Measurements from ENCODE around the gene RAVER1.

The RAVER1 gene

GRCh38 chr19:10271543-10272086 is 61.7 kb downstream of the RAVER1 start:
- Histone ChIP-seq H3K4me1 (ENCODE audit: control insufficient read depth, insufficient read depth, low read length) (no peaks in the 10 kb centered on the region), H3K4me3 (ENCODE audit: low read depth, low read length) (no peak overlapping the region), H3K9me3 (ENCODE audit: control insufficient read depth, insufficient read depth, low read depth, low read length) (no peaks in the 10 kb centered on the region), H3K36me3 (ENCODE audit: control insufficient read depth in 2 of 2, insufficient read depth in 1 of 2, low read length in 2 of 2) (no peaks in the 10 kb centered on the region), H3K27ac (ENCODE audit: extremely low read depth, low read depth, low read length) (no peak overlapping the region)
- ChIA-PET POLR2A (interaction anchor here (0.5 to 2.5 kb wide), 7 partner anchors 11 to 280 kb away, joined by 3 to 17 read pairs (median 5); partner anchors contain the start of gene TYK2), CTCF (interaction anchor here (0.6 to 9.2 kb wide), 13 partner anchors 12 to 146 kb away, joined by 3 to 170 read pairs (median 6); partner anchors contain the start of gene ICAM5)
- TF ChIP-seq ZNF184 (tag by site-specific recombination; IDR thresholded peaks at IDR 0.05) (peak; percentile 34; the same call in 1 of the 2 replicates), SCRT2 (tag by site-specific recombination; IDR thresholded peaks at IDR 0.05) (no peak), ZNF18 (tag by site-specific recombination; IDR thresholded peaks at IDR 0.05) (0 out of 2 replicates have a peak, but pooled peaks have one; percentile 22)

GRCh38 chr19:10270616-10271394 is 62.5 kb downstream of the RAVER1 start, which contains the start of gene ICAM1:
TSS of gene ICAM1 (plus strand) at chr19:10271120. CDS start at chr19:10271160, 40 bp downstream.
- H3K27ac ChIP-seq (ENCODE audit: extremely low read depth, low read depth, low read length): no peak within 1 kb of the TSS
- CTCF ChIA-PET: interaction anchor here (0.5 to 9.2 kb wide), 18 partner anchors 9 to 485 kb away, joined by 3 to 170 read pairs (median 4); partner anchors contain the start of genes ICAM5 and TYK2
- H3K36me3 ChIP-seq (ENCODE audit: control insufficient read depth in 2 of 2, insufficient read depth in 1 of 2, low read length in 2 of 2): no peaks in the 10 kb centered on the region
- TF ChIP-seq ZNF664 (tag by site-specific recombination; IDR thresholded peaks at IDR 0.05) (no peak), ZBTB6 (tag by site-specific recombination; IDR thresholded peaks at IDR 0.05) (0 out of 2 replicates have a peak, but pooled peaks have one; percentile 9)
- POLR2A ChIA-PET: interaction anchor here (0.5 to 2.5 kb wide), 11 partner anchors 12 to 281 kb away, joined by 3 to 17 read pairs (median 5); partner anchors contain the start of genes FDX2, ICAM5 and TYK2
- no peaks in the 10 kb centered on the region for H3K9me3 ChIP-seq (ENCODE audit: control insufficient read depth, insufficient read depth, low read depth, low read length)
- H3K4me1 ChIP-seq (ENCODE audit: control insufficient read depth, insufficient read depth, low read length): no peaks in the 10 kb centered on the region
- H3K4me3 ChIP-seq (ENCODE audit: low read depth, low read length): no peak within 1 kb of the TSS

GRCh38 chr19:10270180-10270615 is 63.1 kb downstream of the RAVER1 start:
- Histone ChIP-seq H3K4me3 (ENCODE audit: low read depth, low read length) (no peak overlapping the region), H3K4me1 (ENCODE audit: control insufficient read depth, insufficient read depth, low read length) (no peaks in the 10 kb centered on the region), H3K27ac (ENCODE audit: extremely low read depth, low read depth, low read length) (no peak overlapping the region), H3K36me3 (ENCODE audit: control insufficient read depth in 2 of 2, insufficient read depth in 1 of 2, low read length in 2 of 2) (no peaks in the 10 kb centered on the region), H3K9me3 (ENCODE audit: control insufficient read depth, insufficient read depth, low read depth, low read length) (no peaks in the 10 kb centered on the region)
- POLR2A ChIA-PET: interaction anchor here (0.6 to 2.5 kb wide), 9 partner anchors 19 to 121 kb away, joined by 3 to 17 read pairs (median 5); partner anchors contain the start of genes FDX2, ICAM5 and TYK2
- TF ChIP-seq ZNF837 (tag by site-specific recombination; IDR thresholded peaks at IDR 0.05): no peak
- CTCF ChIA-PET: interaction anchor here (0.5 to 9.2 kb wide), 12 partner anchors 9 to 281 kb away, joined by 3 to 170 read pairs (median 6); partner anchors contain the start of genes FDX2, ICAM5, RAVER1 and TYK2

GRCh38 chr19:10269333-10270179 is 63.8 kb downstream of the RAVER1 start:
- H3K36me3 ChIP-seq (ENCODE audit: control insufficient read depth in 2 of 2, insufficient read depth in 1 of 2, low read length in 2 of 2): no peaks in the 10 kb centered on the region
- H3K27ac ChIP-seq (ENCODE audit: extremely low read depth, low read depth, low read length): no peak overlapping the region
- POLR2A ChIA-PET: interaction anchor here (0.6 to 2.5 kb wide), 13 partner anchors 10 to 122 kb away, joined by 3 to 17 read pairs (median 5); partner anchors contain the start of genes FDX2, ICAM5, RAVER1 and TYK2
- no peaks in the 10 kb centered on the region for H3K9me3 ChIP-seq (ENCODE audit: control insufficient read depth, insufficient read depth, low read depth, low read length)
- H3K4me1 ChIP-seq (ENCODE audit: control insufficient read depth, insufficient read depth, low read length): no peaks in the 10 kb centered on the region
- H3K4me3 ChIP-seq (ENCODE audit: low read depth, low read length): no peak overlapping the region; the same call in none of the 2 replicates
- CTCF ChIA-PET: interaction anchor here (0.5 to 9.2 kb wide), 24 partner anchors 9 to 431 kb away, joined by 3 to 170 read pairs (median 4); partner anchors contain the start of genes FDX2, ICAM4, ICAM5 and RAVER1
- TF ChIP-seq CTCF (tag by site-specific recombination; IDR thresholded peaks at IDR 0.05) (peak; percentile 93), ZNF561 (tag by site-specific recombination; IDR thresholded peaks at IDR 0.05; ENCODE audit: borderline replicate concordance) (peak; percentile 71; the same call in 1 of the 2 replicates), ZNF366 (tag by site-specific recombination; conservative IDR thresholded peaks at IDR 0.05) (no peak), SCRT1 (tag by site-specific recombination; IDR thresholded peaks at IDR 0.05; ENCODE audit: borderline replicate concordance) (peak; percentile 66; the same call in 1 of the 2 replicates), ZNF16 (tag by site-specific recombination; IDR thresholded peaks at IDR 0.05; ENCODE audit: low read depth) (no peak), ZBTB44 (tag by site-specific recombination; IDR thresholded peaks at IDR 0.05) (peak; percentile 46; the same call in 1 of the 2 replicates), SCRT2 (tag by site-specific recombination; IDR thresholded peaks at IDR 0.05) (peak; percentile 89), ZNF121 (tag by site-specific recombination; IDR thresholded peaks at IDR 0.05) (peak; percentile 94), ZNF248 (tag by site-specific recombination; IDR thresholded peaks at IDR 0.05) (no peak), ZNF658 (tag by site-specific recombination; IDR thresholded peaks at IDR 0.05) (no peak), IKZF3 (tag by site-specific recombination; IDR thresholded peaks at IDR 0.05) (peak; percentile 91)

All from HEK293 (cell line).